GM23248 (cell line): Measurements from ENCODE around the gene GPX7. TPM values are rescaled to one million over a fixed set of nuclear protein-coding genes. Genes with fewer than 3 reads are reported as not detected.

Experiments
- DNase-seq: peaks from one replicate; pipeline ENCODE4 v3.0.0-alpha.2; 2015
- H2AFZ ChIP-seq: fragments of 200-600 bp; sonication (generic); 2 replicates; pipeline ENCODE4 v1.6.1; 2016; ENCODE audit warnings: antibody characterized with exemption
- H3F3A ChIP-seq: fragments of 200-600 bp; sonication (generic); 2 replicates; pipeline ENCODE4 v1.6.1; 2016; ENCODE audit warnings: mild to moderate bottlenecking, antibody characterized with exemption, mixed run types; ENCODE audit not compliant: insufficient read depth
- H3K27ac ChIP-seq: fragments of 200-600 bp; sonication (generic); 2 replicates; pipeline ENCODE4 v1.5.1; 2016; ENCODE audit warnings: mild to moderate bottlenecking
- H3K27me3 ChIP-seq: fragments of 200-600 bp; sonication (generic); replicated peaks from 2 replicates; pipeline ENCODE4 v1.6.1; 2016; ENCODE audit warnings: mild to moderate bottlenecking; ENCODE audit not compliant: insufficient read depth
- H3K36me3 ChIP-seq: fragments of 200-600 bp; sonication (generic); 2 replicates; pipeline ENCODE4 v1.6.1; 2016; ENCODE audit warnings: low read depth, mild to moderate bottlenecking
- H3K4me1 ChIP-seq: fragments of 200-600 bp; sonication (generic); 2 replicates; pipeline ENCODE4 v1.6.1; 2016; ENCODE audit warnings: mild to moderate bottlenecking; ENCODE audit not compliant: insufficient read depth
- H3K4me2 ChIP-seq: fragments of 200-600 bp; sonication (generic); one replicate; pipeline ENCODE4 v1.6.1; 2016; ENCODE audit warnings: mild to moderate bottlenecking; ENCODE audit not compliant: unreplicated experiment
- H3K4me3 ChIP-seq: fragments of 200-600 bp; sonication (generic); 2 replicates; pipeline ENCODE4 v1.5.1; 2016; ENCODE audit warnings: mild to moderate bottlenecking
- H3K79me2 ChIP-seq: fragments of 200-600 bp; sonication (generic); 2 replicates; pipeline ENCODE4 v1.6.1; 2016; ENCODE audit warnings: mild to moderate bottlenecking; ENCODE audit not compliant: insufficient read depth
- H3K9ac ChIP-seq: fragments of 200-600 bp; sonication (generic); 2 replicates; pipeline ENCODE4 v1.6.1; 2016; ENCODE audit warnings: mild to moderate bottlenecking
- H3K9me2 ChIP-seq: fragments of 200-600 bp; sonication (generic); 2 replicates; pipeline ENCODE4 v1.6.1; 2016; ENCODE audit warnings: mixed run types, mild to moderate bottlenecking, moderate library complexity; ENCODE audit not compliant: insufficient read depth
- H3K9me3 ChIP-seq: fragments of 200-600 bp; sonication (generic); one replicate; pipeline ENCODE4 v1.6.1; 2017; ENCODE audit warnings: low read depth
- H4K20me1 ChIP-seq: fragments of 200-600 bp; sonication (generic); 2 replicates; pipeline ENCODE4 v1.6.0; 2016; ENCODE audit not compliant: insufficient read depth
- EZH2 ChIP-seq: fragments of 200-600 bp; sonication (generic); IDR thresholded peaks from 2 replicates; pipeline ENCODE4 v1.6.1; 2018; ENCODE audit warnings: antibody characterized with exemption, mild to moderate bottlenecking; ENCODE audit not compliant: insufficient read depth, poor library complexity, severe bottlenecking
- EZH2phosphoT487 ChIP-seq: fragments of 200-600 bp; sonication (generic); IDR thresholded peaks from 2 replicates; pipeline ENCODE4 v1.6.1; 2018; ENCODE audit warnings: antibody characterized with exemption, moderate library complexity, mild to moderate bottlenecking, low read depth; ENCODE audit not compliant: insufficient read depth
- WGBS, 2 experiments: methylation state at CpG; one replicate each; pipeline ENCODE4 v1.1.6; 2015 to 2017; ENCODE audit warnings: low lambda C conversion rate in 2 of 2, low coverage in 1 of 2; ENCODE audit errors: missing lambda C conversion rate in 2 of 2; 5-methylcytosine and 5-hydroxymethylcytosine counted together
- in situ Hi-C: fragments of 300-500 bp; cut with MboI; formaldehyde crosslinking; loops from 2 replicates; pipeline ENCODE4 v1.15.0; 2020
- polyA plus RNA-seq: library from polyadenylated mRNA; unstranded; fragments of >200 nt; fragmentation: Nextera tagmentation; extraction: Ambion mirVana; gene quantifications from 2 replicates; pipeline ENCODE4 v1.2.1, GENCODE V29; 2016
- total RNA-seq: library from RNA; depleted of rRNA; stranded (reverse); fragments of >200 nt; shearing (Covaris generic); gene quantifications from 2 replicates; pipeline ENCODE4 v1.2.3, GENCODE V29; 2014; rRNA removed

GPX7 gene
- total RNA-seq = 38.7 and 44.7 TPM in 2 replicates
- polyA plus RNA-seq = 36.1 and 39.7 TPM in 2 replicates

GRCh38 chr1:52601991-52602855 is at the start of gene GPX7:
Gene GPX7 (plus strand): TSS chr1:52602371. CDS start chr1:52602410, 39 bp downstream.
- in situ Hi-C loops = no loop called here
- Histone ChIP-seq H3K36me3 (no peaks in the 10 kb centered on the region), H3K27ac (no peak within 1 kb of the TSS), H3K9me3 (no peaks in the 10 kb centered on the region), H3K4me2 (peak within 1 kb of the TSS; percentile 79), H2AFZ (peak within 1 kb of the TSS; percentile 96), H3K9me2 (no peaks in the 10 kb centered on the region), H3K4me1 (no peaks in the 10 kb centered on the region; the same call in none of the 2 replicates), H3K27me3 (no peaks in the 10 kb centered on the region), H4K20me1 (no peaks in the 10 kb centered on the region), H3F3A (no peaks in the 10 kb centered on the region), H3K4me3 (peak within 1 kb of the TSS; percentile 67), H3K9ac (peak within 1 kb of the TSS; percentile 83), H3K79me2 (no peaks in the 10 kb centered on the region)
- WGBS, 2 experiments = 2 to 3% methylated on average over 74 to 83 of the region's 97 CpGs
- no peak for TF ChIP-seq EZH2phosphoT487
- peak; percentile 68 for DNase-seq

- Histone ChIP-seq H3K27ac (peak within 1 kb of the TSS; percentile 50), H3K4me3 (peak within 1 kb of the TSS; percentile 87), H3K27me3 (no peaks in the 10 kb centered on the region), H3K79me2 (peaks cover 47% of the 10 kb centered on the region), H2AFZ (peak within 1 kb of the TSS; percentile 91), H4K20me1 (no peaks in the 10 kb centered on the region), H3F3A (peaks cover 25% of the 10 kb centered on the region), H3K4me1 (peaks cover 17% of the 10 kb centered on the region), H3K9ac (peak within 1 kb of the TSS; percentile 86), H3K36me3 (no peaks in the 10 kb centered on the region), H3K4me2 (peak within 1 kb of the TSS; percentile 93), H3K9me2 (no peaks in the 10 kb centered on the region), H3K9me3 (no peaks in the 10 kb centered on the region)
- DNase-seq = peak; percentile 86
- 1% methylated on average over 47 to 67 of the region's 68 CpGs for WGBS, 2 experiments
- TF ChIP-seq EZH2phosphoT487 (no peak), EZH2 (no peak)
- in situ Hi-C loops = no loop called here
These were observed 49.4 kb upstream of the GPX7 start, which contains the start of gene TUT4 for GRCh38 chr1:52552505-52553361. Gene TUT4 (minus strand): TSS chr1:52553092. CDS start chr1:52526280, 26,812 bp downstream.

GRCh38 chr1:52553362-52554266 is 48.6 kb upstream of the GPX7 start:
- Histone ChIP-seq H3K27ac (peak overlapping the region; percentile 50), H2AFZ (peak overlapping the region; percentile 91)

More at GRCh38 chr1:52553362-52554266, 48.6 kb upstream of the GPX7 start:
- Histone ChIP-seq H3F3A (peaks cover 25% of the 10 kb centered on the region), H3K4me1 (peaks cover 17% of the 10 kb centered on the region), H3K9me2 (no peaks in the 10 kb centered on the region), H3K36me3 (no peaks in the 10 kb centered on the region), H3K9me3 (no peaks in the 10 kb centered on the region), H3K4me2 (peak overlapping the region; percentile 93), H4K20me1 (no peaks in the 10 kb centered on the region), H3K79me2 (peaks cover 40% of the 10 kb centered on the region), H3K27me3 (no peaks in the 10 kb centered on the region), H3K4me3 (peak overlapping the region; percentile 87), H3K9ac (peak overlapping the region; percentile 86)
- peak; percentile 97 for DNase-seq
- 1 to 2% methylated on average over 27 to 56 of the region's 66 CpGs for WGBS, 2 experiments
- in situ Hi-C loops = no loop called here
- TF ChIP-seq EZH2phosphoT487 (no peak), EZH2 (no peak)
